HepG2 (cell line): ENCODE results near the gene TBCEL. TPM values are rescaled to one million over a fixed set of nuclear protein-coding genes. Genes with fewer than 3 reads are reported as not detected.

Experiments used
- ATAC-seq: fragments of 200-7000 bp; cut with Tn5 transposase; 3 replicates; pipeline ENCODE4 v1.9.1; 2020; ENCODE audit warnings: mild to moderate bottlenecking, moderate library complexity
- BruUV-seq: library from RNA; stranded (reverse); fragments of 400-500 nt; replicated peaks from 2 replicates; lab custom pipeline; 2021; lab: Mats Ljungman, UMichigan
- CTCF ChIA-PET: fragments of 300-600 bp; formaldehyde crosslinking; extraction: SDS; loops from one replicate; lab custom pipeline; 2021; ENCODE audit warnings: low total read pairs, inconsistent platforms, low intra/inter-chr PET ratio; lab: Yijun Ruan, JAX
- POLR2A ChIA-PET: fragments of 350-600 bp; sonication (Branson Sonifier 250); formaldehyde crosslinking; loops from one replicate; lab custom pipeline; 2020; ENCODE audit warnings: antibody characterized with exemption, inconsistent platforms; lab: Yijun Ruan, JAX
- DNase-seq: peaks from one replicate; pipeline ENCODE4 v3.0.0-alpha.2; 2015; ENCODE audit warnings: low spot score
- FAIRE-seq: peaks from 3 replicates; lab custom pipeline; 2011; peaks lifted over from hg19 to GRCh38; lab: Jason Lieb, UNC
- H2AFZ ChIP-seq: one replicate; pipeline ENCODE4 v1.6.1; 2011; ENCODE audit warnings: low read length, inconsistent platforms
- H3K27ac ChIP-seq: fragments of 300-600 bp; 3 replicates; pipeline ENCODE4 v1.8.0; 2011; ENCODE audit warnings: mixed run types, mild to moderate bottlenecking, mixed read lengths, low read length, inconsistent platforms; ENCODE audit not compliant: insufficient read depth; ENCODE audit errors: extremely low read length
- H3K27me3 ChIP-seq, 2 experiments: fragments of 200-600 bp in 1 of 2; 2 replicates in 1 of 2; 3 replicates in 1 of 2; pipeline versions ENCODE4 v1.6.0 to v1.8.0; 2011; ENCODE audit warnings: low read length in 2 of 2, mild to moderate bottlenecking in 2 of 2, moderate library complexity in 2 of 2, inconsistent platforms in 1 of 2; ENCODE audit not compliant: insufficient read depth in 2 of 2, control insufficient read depth in 1 of 2
- H3K36me3 ChIP-seq, 2 experiments: fragments of 200-600 bp in 1 of 2; replicated peaks in 1 of 2; 2 replicates in 1 of 2; 3 replicates in 1 of 2; pipeline versions ENCODE4 v1.5.1 to v1.8.0; 2011; ENCODE audit warnings: low read length in 2 of 2, inconsistent platforms in 1 of 2; ENCODE audit not compliant: insufficient read depth in 2 of 2, control insufficient read depth in 1 of 2
- H3K4me1 ChIP-seq: 2 replicates; pipeline ENCODE4 v1.5.1; 2012; ENCODE audit warnings: low read length, inconsistent platforms; ENCODE audit not compliant: insufficient read depth
- H3K4me2 ChIP-seq: 2 replicates; pipeline ENCODE4 v1.6.0; 2011; ENCODE audit warnings: low read depth, low read length, inconsistent platforms
- H3K4me3 ChIP-seq, 3 experiments: fragments of 200-600 bp in 1 of 3; sonication (generic), shearing (Covaris generic) in 1 of 3; replicated peaks in 1 of 3; 2 replicates each; pipeline ENCODE4 v1.5.1; 2011 to 2016; ENCODE audit warnings: low read length in 3 of 3, inconsistent platforms in 2 of 3, low read depth in 2 of 3, mild to moderate bottlenecking in 2 of 3, control low read depth in 1 of 3, mixed read lengths in 1 of 3; ENCODE audit not compliant: insufficient read depth in 1 of 3
- H3K79me2 ChIP-seq: one replicate; pipeline ENCODE4 v1.6.1; 2011; ENCODE audit warnings: low read length, inconsistent platforms; ENCODE audit not compliant: insufficient read depth
- H3K9ac ChIP-seq: 2 replicates; pipeline ENCODE4 v1.6.0; 2011; ENCODE audit warnings: mild to moderate bottlenecking, low read depth, low read length, inconsistent platforms; ENCODE audit not compliant: insufficient read depth
- H3K9me3 ChIP-seq: 2 replicates; pipeline ENCODE4 v1.5.1; 2012; ENCODE audit warnings: mild to moderate bottlenecking, low read length
- H4K20me1 ChIP-seq: 2 replicates; pipeline ENCODE4 v1.6.0; 2011; ENCODE audit warnings: inconsistent platforms, mild to moderate bottlenecking, low read length, moderate library complexity; ENCODE audit not compliant: insufficient read depth
- BCLAF1 ChIP-seq: fragments of 450-650 bp; IDR thresholded peaks from 2 replicates; pipeline ENCODE4 v1.6.1; 2017; ENCODE audit warnings: mild to moderate bottlenecking
- CEBPG ChIP-seq: IDR thresholded peaks from 2 replicates; pipeline ENCODE4 v1.6.1; 2016
- CSRNP1 ChIP-seq: sonication (generic); formaldehyde crosslinking; IDR thresholded peaks from 2 replicates; pipeline ENCODE4 v1.8.1; 2023; ENCODE audit warnings: mild to moderate bottlenecking, missing genetic modification reagents
- KIAA2018 ChIP-seq: sonication (generic); formaldehyde crosslinking; IDR thresholded peaks from 2 replicates; pipeline ENCODE4 v1.5.0; 2020; ENCODE audit warnings: mild to moderate bottlenecking, missing genetic modification reagents, borderline replicate concordance
- PLRG1 ChIP-seq: fragments of 450-650 bp; conservative IDR thresholded peaks from 2 replicates; pipeline ENCODE4 v1.6.1; 2016
- PPARG ChIP-seq: conservative IDR thresholded peaks from 2 replicates; pipeline ENCODE4 v1.6.1; 2016; ENCODE audit warnings: missing biosample characterization, missing genetic modification reagents
- STAT5B ChIP-seq: sonication (generic); formaldehyde crosslinking; IDR thresholded peaks from 2 replicates; pipeline ENCODE4 v1.4.0; 2020; ENCODE audit warnings: missing genetic modification reagents
- TFE3 ChIP-seq: IDR thresholded peaks from 2 replicates; pipeline ENCODE4 v1.6.1; 2016
- ZFAT ChIP-seq: sonication (generic); formaldehyde crosslinking; conservative IDR thresholded peaks from 2 replicates; pipeline ENCODE4 v1.8.1; 2023; ENCODE audit warnings: missing genetic modification reagents, inconsistent platforms
- WGBS: methylation state at CpG from one replicate; pipeline ENCODE4 v1.1.6; 2017; ENCODE audit warnings: low lambda C conversion rate; 5-methylcytosine and 5-hydroxymethylcytosine counted together
- in situ Hi-C: cut with HindIII; loops from 2 replicates; pipeline ENCODE4 v1.10.0; 2017; ENCODE audit warnings: low pct_unique_long_range_greater_than_20kb; ENCODE audit not compliant: extremely low pct_ligation_motif_present
- intact Hi-C: fragments of 100-400 bp; cut with micrococcal nuclease; formaldehyde crosslinking; loops from one replicate; pipeline ENCODE4 v1.10.0; 2022; ENCODE audit not compliant: unreplicated experiment
- polyA plus RNA-seq, 8 experiments: library from polyadenylated mRNA; depleted of rRNA in 3 of 8; stranded (reverse) in 7 of 8; unstranded in 1 of 8; fragments of >200 nt; fragmentation: Illumina TruSeq in 4 of 8; extraction: Trizol in 4 of 8; gene quantifications; 2 replicates each; pipeline versions ENCODE4 v1.2.1 to v1.2.3, GENCODE V29; 2011 to 2016; ENCODE audit warnings: low read depth in 4 of 8, missing spikeins in 1 of 8, mixed read lengths in 1 of 8; ENCODE audit not compliant: insufficient read depth in 1 of 8
- total RNA-seq, 5 experiments: library from RNA; depleted of rRNA; stranded (reverse); fragments of >200 nt; fragmentation: Illumina TruSeq; extraction: Trizol; gene quantifications; 2 replicates each; pipeline ENCODE4 v1.2.3, GENCODE V29; 2016; ENCODE audit warnings: low read depth in 1 of 5
- TF ChIP-seq, protein P1 (sequence below): sonication (generic); formaldehyde crosslinking; IDR thresholded peaks from 2 replicates; pipeline ENCODE4 v1.4.0; 2020; ENCODE audit warnings: missing genetic modification reagents, low read depth, mild to moderate bottlenecking, borderline replicate concordance

TBCEL gene
- total and polyA plus RNA-seq, 2 of the 13 experiments (the other 11 are each of a cell fraction or from before 2014, with no cell fraction given): 6.1 to 12.5 TPM

GRCh38 chr11:121140369-121140768, 116.5 kb downstream of the TBCEL start:
- Histone ChIP-seq H3K79me2 (no peaks in the 10 kb centered on the region), H3K27me3 (peaks cover 1 to 9% of the 10 kb centered on the region in 2 experiments; a peak in 2 of 5 replicates), H3K4me2 (no peak overlapping the region), H3K9ac (no peak overlapping the region), H2AFZ (no peak overlapping the region), H4K20me1 (no peaks in the 10 kb centered on the region), H3K36me3 (no peaks in the 10 kb centered on the region), H3K4me3 (no peak overlapping the region), H3K27ac (no peak overlapping the region), H3K9me3 (no peaks in the 10 kb centered on the region), H3K4me1 (no peaks in the 10 kb centered on the region)
- in situ Hi-C loops (no loop called here), intact Hi-C loops (no loop called here)
- BruUV-seq: no TSS peak
- ChIA-PET POLR2A (no interaction called here), CTCF (no interaction called here)
- FAIRE-seq (no peak), ATAC-seq (no peak), DNase-seq (no peak)
- WGBS: 4% methylated on average over 5 of the region's 8 CpGs
- TF ChIP-seq CEBPG (no peak), KIAA2018 (CRISPR knock-in tag) (no peak), TFE3 (CRISPR knock-in tag) (no peak), ZFAT (CRISPR knock-in tag) (no peak), PPARG (CRISPR knock-in tag) (no peak), PLRG1 (no peak), CSRNP1 (CRISPR knock-in tag) (no peak), STAT5B (CRISPR knock-in tag) (no peak), BCLAF1 (no peak)
- TF ChIP-seq, protein P1, sequence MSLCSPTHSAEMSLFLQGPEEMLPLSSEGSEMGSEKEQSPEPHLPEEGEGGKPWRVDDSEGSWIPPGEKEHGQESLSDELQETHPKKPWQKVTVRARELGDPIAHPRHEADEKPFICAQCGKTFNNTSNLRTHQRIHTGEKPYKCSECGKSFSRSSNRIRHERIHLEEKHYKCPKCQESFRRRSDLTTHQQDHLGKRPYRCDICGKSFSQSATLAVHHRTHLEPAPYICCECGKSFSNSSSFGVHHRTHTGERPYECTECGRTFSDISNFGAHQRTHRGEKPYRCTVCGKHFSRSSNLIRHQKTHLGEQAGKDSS: no peak
